Fibroblast of the aortic adventitia (primary cell): ENCODE data around the gene MROH9. TPM values are rescaled to one million over a fixed set of nuclear protein-coding genes. Genes with fewer than 3 reads are reported as not detected.
A peak's percentile ranks its signal among the peaks of the same experiment; 100 is the strongest.

Source experiments
- DNase-seq: peaks from one replicate; pipeline ENCODE4 v3.0.0-alpha.2; 2010; ENCODE audit warnings: low read depth
- H3K4me3 ChIP-seq: 2 replicates; pipeline ENCODE4 v1.5.1; 2011; ENCODE audit warnings: low read depth, mild to moderate bottlenecking, control low read depth, low read length, moderate library complexity
- total RNA-seq: library from RNA; depleted of rRNA; stranded (reverse); fragments of >200 nt; gene quantifications from 2 replicates; pipeline ENCODE4 v1.2.3, GENCODE V29; 2012; ENCODE audit warnings: low replicate concordance
- TF ChIP-seq, protein P1 (sequence below): IDR thresholded peaks from 2 replicates; pipeline ENCODE4 v1.5.1; 2011; ENCODE audit warnings: mild to moderate bottlenecking, low read length, control low read depth, inconsistent platforms; ENCODE audit not compliant: insufficient read depth

MROH9 gene
- total RNA-seq, 1 donor: 0.27 TPM

DNA sequence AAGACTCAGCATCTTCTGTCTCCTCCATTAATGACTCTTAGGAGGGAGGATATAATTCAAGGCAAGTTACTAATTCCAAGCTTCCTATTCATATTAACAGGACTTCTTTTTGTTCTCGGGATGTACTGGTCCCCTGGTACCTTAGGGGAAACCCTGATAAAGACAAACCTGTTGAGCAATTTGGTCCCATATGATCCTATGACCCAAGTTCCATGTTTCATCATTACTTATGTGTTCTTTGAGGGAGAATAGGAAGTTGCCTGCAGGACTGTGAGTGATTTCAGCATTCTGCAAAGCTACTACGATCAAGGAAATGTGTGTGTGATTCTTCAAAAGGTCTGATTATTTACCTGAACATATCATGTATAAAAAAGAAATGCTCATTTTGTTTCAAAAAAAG, 149.5 kb downstream of the MROH9 start:
- TF ChIP-seq, protein P1, sequence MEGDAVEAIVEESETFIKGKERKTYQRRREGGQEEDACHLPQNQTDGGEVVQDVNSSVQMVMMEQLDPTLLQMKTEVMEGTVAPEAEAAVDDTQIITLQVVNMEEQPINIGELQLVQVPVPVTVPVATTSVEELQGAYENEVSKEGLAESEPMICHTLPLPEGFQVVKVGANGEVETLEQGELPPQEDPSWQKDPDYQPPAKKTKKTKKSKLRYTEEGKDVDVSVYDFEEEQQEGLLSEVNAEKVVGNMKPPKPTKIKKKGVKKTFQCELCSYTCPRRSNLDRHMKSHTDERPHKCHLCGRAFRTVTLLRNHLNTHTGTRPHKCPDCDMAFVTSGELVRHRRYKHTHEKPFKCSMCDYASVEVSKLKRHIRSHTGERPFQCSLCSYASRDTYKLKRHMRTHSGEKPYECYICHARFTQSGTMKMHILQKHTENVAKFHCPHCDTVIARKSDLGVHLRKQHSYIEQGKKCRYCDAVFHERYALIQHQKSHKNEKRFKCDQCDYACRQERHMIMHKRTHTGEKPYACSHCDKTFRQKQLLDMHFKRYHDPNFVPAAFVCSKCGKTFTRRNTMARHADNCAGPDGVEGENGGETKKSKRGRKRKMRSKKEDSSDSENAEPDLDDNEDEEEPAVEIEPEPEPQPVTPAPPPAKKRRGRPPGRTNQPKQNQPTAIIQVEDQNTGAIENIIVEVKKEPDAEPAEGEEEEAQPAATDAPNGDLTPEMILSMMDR: no peak
- no peak overlapping the region for H3K4me3 ChIP-seq
- no peak for DNase-seq

DNA sequence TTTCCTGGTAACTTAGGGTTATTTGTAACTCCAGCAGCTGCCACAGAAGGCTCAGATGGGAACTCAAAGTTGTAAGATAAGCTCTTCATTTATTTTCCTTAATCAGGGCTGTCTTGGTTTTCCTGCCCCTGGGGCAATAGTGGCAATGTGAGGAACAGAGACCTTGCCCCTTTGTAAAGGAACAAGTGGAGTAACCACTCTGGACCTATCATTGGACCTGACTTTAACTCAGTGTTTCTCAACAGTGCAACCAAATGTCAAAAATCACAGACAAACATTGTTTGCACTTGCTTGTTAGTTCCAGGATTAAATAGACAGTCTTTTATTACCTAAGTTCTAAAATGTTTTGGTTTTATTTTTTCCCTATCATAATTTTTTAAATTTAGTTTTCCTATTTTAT, 152.6 kb downstream of the MROH9 start:
- no peak overlapping the region for H3K4me3 ChIP-seq
- TF ChIP-seq, protein P1: no peak
- no peak for DNase-seq

GRCh38 chr1:171090604-171091003, 155.3 kb downstream of the MROH9 start, which contains the start of gene FMO3:
Gene FMO3, plus strand, starts transcription at chr1:171090905. Its CDS starts 1,754 bp downstream, at chr1:171092659.
- TF ChIP-seq, protein P1: no peak
- H3K4me3 ChIP-seq: no peak within 1 kb of the TSS
- no peak for DNase-seq

GRCh38 chr1:171103862-171104261, 168.5 kb downstream of the MROH9 start:
- no peak overlapping the region for H3K4me3 ChIP-seq
- no peak for DNase-seq
- TF ChIP-seq, protein P1: no peak

DNA sequence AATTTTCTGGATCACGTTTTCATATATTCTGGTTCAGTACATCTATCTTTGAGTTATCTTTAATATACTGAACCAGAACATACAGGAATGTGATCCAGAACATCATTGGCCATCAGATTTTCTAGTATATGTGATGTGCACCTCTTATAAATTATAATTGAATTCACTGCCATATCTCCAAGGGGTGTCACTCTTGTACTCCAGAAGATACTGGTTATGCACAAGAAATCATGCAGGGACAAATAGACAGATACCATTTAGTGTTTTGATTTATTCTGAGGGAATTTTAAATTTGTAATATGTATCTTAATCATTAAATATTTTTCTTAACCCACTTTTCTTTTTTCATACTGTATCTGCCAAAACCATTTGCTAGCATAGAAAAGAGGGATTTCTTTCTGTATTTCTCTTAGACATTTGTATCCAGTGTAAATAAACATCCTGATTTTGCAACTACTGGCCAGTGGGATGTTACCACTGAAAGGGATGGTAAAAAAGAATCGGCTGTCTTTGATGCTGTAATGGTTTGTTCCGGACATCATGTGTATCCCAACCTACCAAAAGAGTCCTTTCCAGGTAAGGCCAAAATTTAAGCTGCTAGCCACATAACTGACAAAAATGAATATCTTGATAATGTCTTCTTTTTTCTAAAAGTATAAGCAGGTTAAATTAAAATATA, 172.1 kb downstream of the MROH9 start:
- TF ChIP-seq, protein P1: no peak
- no peak overlapping the region for H3K4me3 ChIP-seq
- DNase-seq: peak; percentile 33

DNA sequence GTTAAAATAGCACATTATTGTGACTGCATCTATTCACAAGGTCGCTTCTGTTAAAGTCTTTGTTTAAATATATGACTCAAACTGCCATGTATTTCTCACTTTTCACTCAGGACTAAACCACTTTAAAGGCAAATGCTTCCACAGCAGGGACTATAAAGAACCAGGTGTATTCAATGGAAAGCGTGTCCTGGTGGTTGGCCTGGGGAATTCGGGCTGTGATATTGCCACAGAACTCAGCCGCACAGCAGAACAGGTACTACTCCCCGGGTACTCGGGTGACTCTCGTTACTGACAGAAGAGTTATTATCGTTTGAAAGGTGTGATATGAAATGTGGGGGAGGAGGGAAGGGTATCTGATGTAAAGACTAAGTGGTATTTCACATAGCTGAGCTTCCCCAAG, 172.6 kb downstream of the MROH9 start:
- no peak for DNase-seq
- H3K4me3 ChIP-seq: no peak overlapping the region

More for the DNA sequence above, 172.6 kb downstream of the MROH9 start:
- TF ChIP-seq, protein P1: no peak
